ENCODE measurements around the gene TAL1.
A peak's percentile ranks its signal among the peaks of the same experiment; 100 is the strongest.

TAL1 gene

DNA sequence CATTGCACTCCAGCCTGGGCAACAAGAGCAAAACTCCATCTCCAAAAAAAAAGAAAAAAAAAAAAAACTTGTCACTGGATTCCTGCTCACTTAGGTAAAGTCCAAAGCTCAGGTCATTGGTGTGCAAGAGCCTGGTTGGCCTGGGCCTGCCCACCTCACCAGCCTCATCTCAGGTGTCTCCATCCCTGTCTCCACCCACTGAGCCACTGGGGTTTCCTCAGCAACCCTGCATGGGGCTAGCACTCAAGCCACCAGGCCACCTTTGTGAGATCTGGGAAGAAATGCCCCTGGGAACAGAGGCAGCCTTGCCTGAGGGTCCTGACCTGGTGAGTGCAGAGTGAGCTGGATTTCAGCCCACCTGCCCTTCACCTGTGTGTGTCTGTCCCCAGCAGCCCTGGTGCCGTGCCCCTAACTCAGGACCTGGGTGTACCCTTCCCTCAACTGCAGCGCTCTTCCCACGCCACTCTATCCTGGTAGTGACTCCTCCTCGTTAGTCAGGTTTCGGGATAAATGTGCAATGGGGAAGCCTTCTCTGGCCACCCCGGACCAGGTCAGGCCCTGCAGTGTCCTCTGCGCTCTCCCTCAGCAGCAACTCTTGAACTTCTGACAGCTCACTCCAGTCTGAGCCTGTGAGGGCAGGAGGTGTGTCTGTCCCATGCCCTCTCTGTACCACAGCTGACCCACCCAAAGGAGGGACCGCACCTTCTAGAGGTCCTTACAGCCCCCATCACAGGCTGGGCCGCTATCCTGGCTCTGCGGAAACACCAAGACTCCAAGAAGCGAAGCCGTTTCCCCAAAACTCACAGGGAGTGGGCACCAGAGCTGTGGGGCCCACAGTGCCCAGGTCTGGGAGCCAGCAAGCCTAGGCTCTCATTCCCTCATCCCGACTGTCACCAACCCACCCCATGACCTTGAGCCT lies 45.5 kb downstream of the TAL1 start:
- DNase-seq, result peak; percentile 57

DNA sequence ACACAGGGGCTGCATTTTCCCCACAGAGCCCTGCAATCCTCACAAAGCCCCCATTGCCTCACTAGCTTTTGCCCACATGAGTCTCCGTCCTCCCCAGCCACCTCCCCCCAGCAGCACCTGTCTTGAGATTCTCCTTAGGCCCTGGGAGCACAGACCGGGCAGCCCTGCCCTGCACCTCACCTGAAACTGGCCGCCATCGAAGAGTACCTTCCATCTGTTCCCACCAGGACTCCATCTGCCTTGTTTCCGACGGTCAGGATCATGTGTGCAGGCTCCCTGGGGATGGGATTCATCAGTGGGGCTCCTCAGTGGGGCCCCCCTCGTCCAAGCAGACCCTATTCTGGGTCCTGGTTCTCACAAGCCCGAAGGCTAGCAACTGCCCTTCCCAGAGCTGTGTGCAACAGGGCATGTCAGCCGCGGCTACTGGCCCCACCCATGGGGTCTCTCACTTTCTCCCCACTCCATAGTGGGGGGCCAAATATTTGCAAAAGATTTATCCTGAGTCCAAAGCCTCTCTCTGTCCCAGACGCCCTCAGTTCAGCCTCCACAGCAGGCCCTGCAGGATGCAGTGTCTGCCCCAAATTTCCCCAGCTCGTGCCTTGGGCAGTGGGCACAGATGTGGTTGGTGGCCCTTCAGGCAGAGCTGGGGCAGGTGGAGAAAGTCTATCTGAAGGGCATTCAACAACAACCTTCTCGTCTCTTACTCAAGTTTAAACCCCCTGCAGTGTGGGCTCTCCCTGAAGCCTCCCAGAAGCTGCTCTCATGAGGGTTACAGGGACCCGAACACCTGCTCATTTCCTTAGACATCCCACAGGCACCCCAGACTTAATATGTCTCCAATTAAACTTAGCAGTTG lies 47.0 kb downstream of the TAL1 start:
- peak; percentile 55 for DNase-seq

DNA sequence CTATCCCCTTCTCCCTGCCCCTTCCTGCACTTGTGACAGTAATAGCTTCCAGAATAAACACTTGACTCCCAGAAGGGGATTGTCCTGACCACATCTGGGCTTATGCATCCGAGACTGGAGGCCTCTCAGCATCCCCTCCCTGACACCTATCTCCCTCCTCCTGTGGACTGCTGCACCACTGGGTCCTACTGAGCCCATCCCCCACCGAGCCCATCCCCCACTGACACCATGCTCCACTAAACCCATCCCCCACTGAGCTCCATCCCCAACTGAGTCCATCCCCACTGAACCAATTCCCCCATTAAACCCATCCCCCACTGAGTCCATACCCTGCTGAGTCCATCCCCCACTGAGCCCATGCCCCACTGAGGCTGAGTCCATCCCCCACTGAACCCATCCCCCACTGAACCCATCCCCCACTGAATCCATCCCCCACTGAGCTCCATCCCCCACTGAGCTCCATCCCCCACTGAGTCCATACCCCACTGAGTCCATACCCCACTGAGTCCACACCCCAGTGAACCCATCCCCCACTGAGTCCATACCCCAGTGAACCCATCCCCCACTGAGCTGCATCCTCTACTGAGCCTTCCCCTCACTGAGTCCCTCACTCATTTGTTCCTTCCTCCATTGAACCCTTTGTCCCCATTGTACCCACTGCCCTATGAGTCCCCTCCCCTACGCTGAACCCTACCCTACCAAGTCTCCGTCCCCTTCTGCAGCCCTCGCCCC lies 47.8 kb downstream of the TAL1 start:
- peak; percentile 56 for DNase-seq

DNA sequence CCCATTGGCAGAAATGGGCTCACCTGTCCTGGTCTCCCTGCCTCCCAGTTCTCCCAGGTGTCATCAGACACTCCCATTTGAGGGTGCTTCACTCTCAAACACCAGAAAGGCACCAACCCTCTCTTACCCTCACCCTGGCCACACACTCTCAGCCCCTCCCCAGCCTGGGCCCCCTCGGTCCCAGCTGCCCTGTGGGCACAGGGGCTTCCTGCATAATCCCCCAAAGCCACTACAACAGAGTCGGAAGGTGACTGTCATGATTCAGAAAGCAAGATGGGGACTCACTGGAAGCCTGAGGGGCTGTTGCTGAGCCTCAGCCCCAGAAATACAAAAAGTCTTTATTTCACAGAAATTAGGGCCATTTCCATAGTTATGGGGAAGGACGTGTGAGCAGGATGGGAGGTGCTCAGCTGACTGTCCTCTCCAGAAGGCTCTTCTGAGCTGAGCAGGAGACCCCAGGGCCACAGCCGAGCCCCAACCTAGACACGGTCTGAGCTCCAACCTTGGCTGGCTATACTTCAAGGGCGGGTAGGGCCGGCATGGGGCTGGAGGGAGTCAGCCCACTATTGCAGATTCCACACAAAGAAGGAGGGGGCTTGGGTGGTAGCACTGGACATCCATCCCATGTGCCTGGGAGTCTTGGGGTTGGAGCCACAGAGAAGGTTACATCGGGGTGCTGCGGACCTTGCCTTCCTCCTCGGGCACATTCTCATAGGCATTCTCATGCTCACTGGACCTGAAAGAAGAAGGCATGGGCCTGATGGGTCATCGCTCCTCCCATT lies 48.5 kb downstream of the TAL1 start:
- peak; percentile 34 for DNase-seq

DNA sequence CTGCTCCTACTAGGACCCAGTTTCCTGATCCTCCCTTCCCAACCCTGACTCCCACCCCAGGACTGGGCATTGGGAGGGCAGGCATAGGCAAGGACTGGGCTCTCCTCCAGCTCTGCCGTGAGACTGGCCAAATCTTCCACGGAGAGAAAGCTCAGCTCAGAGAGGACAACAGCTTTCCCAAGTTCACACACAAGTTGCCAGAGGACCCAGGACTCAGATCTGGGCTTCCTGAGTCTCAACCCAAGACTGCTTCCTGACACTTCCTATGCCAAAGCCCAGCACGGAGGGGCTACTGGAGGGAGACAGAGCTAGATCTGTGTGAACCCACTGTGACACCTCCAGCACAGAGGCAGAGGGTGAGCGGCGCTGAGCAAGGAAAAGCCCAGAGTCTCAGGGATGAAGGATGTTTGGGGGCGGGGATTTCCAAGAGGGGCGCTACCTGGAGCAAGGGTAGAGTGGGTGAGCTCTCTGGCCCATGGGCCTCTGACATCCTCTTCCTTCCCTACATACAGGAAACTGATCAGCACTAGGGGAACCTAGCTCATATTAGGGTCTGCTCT lies 49.3 kb downstream of the TAL1 start:
- DNase-seq, result no peak

DNA sequence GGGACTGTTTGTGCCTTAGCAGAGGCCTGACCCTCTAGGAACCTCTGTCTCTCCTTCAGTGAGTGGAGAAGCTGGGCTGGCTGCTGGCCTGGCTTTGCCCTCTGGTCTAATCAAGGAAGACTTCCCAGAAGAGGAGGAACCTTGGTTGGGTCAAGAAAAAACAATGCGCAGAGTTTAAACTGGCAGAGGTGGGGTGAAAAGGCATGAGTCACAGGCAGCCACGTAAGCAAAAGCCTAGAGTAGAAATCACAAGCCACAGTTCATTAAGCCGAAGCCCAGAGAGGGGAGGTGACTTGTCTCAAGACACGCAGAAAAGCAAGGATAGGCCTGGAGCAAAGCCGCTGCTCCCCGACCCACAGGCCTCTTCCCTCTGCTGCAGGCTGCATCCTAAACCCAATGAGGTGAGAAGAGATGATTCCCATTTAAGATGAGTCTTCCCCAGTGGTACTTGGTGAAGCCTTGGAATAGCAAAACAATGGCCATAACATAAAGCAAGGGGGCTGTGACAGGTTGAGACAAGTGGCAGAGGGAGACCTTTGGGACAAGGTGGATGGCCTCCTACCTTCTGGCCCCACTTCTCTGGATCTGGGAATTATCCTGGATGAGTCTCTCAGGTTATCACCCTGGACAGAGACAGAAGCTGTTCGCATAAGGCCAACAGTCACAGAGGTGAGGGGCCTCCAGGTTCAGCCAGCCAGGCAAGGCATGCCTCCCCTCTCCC lies 49.9 kb downstream of the TAL1 start:
- DNase-seq, result no peak

DNA sequence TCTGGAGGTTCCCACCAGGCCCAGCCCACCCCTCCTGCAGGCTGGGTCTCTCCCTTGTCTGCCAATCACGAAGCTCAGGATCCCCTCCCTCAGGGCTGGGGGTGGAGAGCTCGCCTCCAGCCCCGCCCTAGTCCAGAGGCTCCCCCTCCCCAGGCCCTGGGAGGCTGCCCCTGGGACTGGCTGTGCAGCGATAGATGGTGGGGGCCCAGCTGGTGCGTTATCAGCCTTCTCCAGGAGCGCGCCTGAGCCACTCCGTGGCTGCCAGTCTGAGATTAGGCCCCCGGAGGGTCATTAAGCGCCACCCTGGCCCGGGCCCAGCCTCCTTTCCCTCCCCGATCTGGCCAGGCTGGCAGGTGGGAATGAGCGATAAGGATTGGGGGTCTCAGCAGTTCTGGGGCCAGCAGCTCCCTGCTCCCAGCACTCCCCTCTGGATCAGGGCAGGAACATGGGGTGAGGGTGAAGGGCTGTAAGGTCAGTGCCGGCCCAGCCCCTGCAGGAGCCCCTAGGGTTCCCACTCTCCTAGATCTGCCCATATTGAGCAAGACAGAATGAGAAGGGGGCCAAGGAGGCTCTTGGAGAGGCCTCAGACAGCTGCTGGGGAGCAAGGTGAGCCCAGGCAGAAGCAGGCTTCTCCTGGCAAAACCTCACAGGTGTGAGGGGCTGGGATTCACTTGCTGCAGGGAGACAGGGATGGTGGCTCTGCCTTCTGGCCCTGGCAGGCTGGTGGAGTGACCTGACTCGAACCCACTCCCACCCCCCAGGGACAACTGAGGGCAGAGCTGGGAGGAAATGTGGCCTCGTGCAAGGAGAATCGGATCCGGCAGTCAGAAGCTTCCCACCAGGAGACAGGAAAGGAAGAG lies 50.7 kb downstream of the TAL1 start:
- no peak for DNase-seq

DNA sequence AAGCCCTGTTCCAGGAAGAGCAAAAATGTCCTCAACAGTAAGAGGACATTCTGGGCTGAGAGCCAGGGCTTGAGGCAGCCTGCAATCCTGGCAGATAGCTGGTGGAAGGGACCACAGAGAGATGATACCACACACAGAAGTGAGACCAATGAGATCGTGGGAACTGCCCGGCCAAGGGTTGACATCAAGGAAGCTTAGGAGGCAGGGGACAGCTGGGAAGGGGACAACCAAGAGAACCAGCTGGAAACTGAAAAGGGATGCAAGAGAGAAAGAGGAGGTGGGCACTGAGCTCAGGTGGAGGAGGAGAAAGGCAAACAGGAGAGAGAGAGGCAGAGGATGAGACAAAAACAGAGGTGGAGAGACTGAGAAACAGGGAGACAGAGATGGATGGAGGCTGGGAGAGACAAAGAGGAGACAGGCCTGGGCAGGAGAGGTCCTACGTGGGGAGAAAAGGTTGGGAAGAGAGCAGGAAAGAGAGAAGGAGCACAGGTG lies 51.4 kb downstream of the TAL1 start:
- no peak for DNase-seq

DNA sequence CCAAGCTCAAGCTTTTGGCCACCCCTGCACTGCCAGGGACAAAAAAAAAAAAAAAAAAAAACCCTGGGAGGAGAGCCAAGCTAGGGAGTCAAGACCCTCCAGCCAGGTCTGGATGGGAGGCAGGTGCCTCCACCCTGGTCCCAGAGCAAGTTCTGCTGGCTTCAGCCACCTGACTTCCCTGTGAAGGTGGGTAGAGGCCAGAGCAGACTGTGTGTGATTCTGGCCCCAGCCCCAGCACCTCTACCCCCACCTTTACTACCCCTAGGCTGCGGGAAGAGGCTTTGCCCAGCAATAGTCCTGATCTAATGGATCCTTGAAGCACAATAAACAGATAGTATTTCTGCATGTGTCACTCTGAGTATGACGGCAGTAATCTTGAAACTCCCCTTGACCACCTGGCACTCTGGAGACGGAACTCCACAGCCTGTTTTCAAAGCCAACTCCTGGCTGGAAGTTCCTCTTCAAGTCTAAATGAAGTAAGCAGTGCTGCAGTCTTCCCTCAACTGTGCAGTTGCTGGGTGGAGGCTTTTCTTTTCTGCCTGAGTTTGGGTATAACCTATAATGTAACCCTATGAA lies 51.9 kb downstream of the TAL1 start:
- no peak for DNase-seq

DNA sequence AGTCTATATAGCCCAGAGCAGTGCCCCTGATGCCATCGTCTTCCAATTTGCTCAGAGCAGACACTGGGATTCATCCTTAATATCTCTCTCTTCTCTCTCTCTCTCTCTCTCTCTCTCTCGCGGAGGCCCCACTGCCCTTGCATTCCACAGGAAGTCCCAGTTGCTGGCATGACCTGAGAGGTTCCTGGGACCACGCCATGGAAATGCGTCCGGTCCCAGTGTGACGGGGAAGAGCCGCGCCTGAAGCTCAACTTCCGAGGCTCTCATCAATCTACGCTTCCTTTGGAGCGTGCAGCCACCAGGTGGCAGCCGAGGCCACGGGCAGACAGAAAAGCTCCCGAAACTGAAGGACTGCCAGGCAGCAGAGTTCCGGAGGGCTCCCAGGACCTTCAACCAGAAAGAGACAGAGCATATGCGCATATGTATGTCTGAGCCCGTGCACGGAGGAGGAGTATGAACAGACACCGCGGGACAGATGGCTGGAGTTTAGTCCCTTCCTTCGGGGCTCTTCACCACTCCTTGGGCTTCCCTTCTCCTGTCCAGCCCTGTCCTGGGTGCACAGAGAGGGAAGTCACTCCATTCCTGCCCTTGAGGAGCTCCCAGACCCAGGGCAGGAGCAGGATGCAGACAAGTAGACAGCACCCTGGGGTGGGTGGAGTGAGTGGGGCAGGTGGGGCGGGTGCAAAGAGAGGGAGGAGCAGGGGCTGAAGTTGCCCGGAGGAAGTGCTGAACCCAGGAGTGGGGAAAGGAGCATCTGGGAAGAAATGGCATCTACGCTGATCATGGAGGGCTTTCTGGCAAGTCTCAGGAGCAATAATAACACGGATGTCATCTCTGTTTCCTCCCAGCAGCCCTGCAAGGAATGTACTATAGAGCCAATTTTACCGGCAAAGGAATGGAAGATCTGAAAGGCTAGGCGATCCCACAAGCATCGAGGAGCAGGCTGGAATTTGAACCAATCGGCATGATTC lies 52.7 kb downstream of the TAL1 start:
- DNase-seq, result peak; percentile 90

DNA sequence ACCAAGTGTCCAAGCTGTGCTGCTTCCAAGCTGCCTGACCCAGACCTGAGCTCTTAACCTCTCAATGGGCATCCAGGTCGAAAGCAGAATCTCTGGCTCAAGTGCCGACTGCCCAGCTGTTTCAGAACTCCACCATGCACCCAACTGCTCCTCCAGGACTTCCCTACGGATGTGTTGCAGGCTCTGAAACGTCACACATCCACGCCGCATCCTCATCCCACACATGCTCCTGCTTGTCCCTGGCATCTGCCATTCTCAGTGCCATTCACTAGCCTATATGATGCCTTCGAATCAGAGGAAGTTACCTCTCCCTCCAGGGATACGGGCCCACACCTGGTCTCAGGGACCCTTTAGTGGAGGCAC lies 53.4 kb downstream of the TAL1 start:
- no peak for DNase-seq

DNA sequence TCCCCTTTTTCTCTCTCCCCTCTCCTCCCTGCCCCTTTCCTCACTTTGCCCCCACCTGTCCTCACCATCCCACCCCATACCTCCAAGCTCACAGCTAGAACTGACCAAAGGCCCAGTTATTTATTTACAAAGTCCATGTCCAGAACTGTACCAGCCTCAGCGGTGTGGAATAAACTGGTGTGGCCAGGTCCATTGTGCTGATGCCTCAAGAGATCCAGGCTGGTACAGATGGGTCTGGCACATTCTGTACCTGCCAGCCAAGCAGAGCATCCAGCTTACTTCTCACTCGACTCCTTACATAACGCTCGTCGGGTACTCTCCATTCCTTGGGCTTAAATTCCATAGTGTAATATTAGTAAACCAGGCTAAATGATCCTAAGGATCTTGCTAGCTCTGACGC lies 54.0 kb downstream of the TAL1 start:
- peak; percentile 25 for DNase-seq

DNA sequence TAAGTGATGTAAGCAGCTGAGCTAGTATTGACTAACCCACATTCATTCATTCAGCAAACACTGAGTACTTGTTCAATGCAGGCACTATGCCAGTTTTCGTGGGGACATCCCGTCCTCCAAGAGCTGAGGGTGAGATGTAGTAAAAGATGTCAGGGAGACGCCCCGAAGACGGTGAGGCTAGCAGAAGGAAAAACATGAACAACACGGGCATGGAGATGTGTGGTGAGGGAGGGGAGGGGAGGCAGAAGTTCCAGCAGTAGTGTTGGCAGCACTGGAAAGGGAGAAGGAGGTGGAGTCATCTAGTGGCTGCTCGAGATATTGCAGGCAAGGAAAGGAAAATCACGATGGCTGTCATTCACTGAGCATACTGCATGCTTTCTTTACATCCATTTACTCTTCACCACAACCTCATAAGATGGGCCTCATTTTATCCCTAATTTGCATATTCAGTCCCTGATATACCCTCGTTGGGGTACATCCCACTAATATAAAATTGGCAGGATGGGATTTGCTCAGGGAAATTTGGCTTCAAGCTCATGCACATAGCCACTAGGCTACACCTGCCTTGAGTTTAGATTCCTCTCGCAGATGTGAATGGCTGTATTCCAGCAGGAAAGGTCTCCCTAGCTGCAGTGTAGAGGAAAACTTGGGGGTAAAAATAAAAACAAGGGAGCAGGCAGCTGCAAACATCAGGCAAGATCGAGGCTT lies 56.6 kb downstream of the TAL1 start:
- peak; percentile 76 for DNase-seq

DNA sequence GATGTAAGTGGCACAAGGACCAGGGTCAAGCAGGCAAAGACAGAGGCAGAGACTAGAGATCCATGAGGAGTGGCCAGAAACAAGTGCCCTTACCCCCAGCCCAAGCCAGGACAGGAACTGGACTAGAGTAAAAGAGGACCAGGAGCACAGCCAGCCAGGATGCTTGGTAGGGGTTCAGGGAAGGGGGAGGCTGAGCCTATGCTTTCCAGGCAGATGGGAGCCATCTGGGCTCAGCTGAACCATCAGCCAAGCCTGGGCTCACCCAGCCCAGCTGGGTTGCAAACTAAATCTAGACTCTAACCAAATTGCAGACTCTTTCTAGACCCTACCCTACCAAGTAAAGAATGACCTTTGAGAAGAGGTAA lies 57.4 kb downstream of the TAL1 start:
- peak; percentile 19 for DNase-seq

DNA sequence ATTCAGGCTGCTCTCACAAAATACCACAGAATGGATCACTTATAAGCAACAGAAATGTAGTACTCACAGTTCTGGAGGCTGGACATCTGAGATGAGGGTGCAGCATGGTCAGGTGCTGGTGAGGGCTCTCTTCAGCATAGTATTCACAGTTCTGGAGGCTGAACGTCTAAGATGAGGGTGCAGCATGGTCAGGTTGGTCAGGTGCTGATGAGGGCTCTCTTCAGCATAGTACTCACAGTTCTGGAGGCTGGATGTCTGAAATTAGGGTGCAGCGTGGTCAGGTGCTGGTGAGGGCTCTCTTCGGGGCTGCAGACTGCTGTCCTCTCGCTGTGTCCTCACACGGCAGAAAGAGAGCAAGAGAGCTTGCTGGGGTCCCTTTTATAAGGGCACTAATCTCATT lies 59.2 kb downstream of the TAL1 start:
- peak; percentile 17 for DNase-seq

All from activated effector memory CD4-positive, alpha-beta T cell treated with anti-CD3 and anti-CD28 coated beads, Interleukin-2, amount 50 U/mL, for 16 hours (primary cell).